SH-SY5Y (cell line): ENCODE measurements around the gene CCDC102A.

Source experiments
- GATA2 ChIP-seq: IDR thresholded peaks from 2 replicates; pipeline ENCODE4 v1.6.1; 2011; ENCODE audit warnings: mild to moderate bottlenecking, low read depth, low read length
- GATA3 ChIP-seq: IDR thresholded peaks from 2 replicates; pipeline ENCODE4 v1.6.1; 2011; ENCODE audit warnings: low read depth, mild to moderate bottlenecking, low read length, moderate library complexity

GRCh38 chr16:57574646-57575467, 38.5 kb upstream of the CCDC102A start:
- TF ChIP-seq GATA2 = no peak
- TF ChIP-seq GATA3 = no peak
